Activated naive CD4-positive, alpha-beta T cell (primary cell): ENCODE data around the gene PADI2.

ENCODE experiments used
- DNase-seq, 4 experiments: peaks; one replicate each; lab custom pipeline; 2025; lab: John Stamatoyannopoulos, UW

Gene PADI2

DNA sequence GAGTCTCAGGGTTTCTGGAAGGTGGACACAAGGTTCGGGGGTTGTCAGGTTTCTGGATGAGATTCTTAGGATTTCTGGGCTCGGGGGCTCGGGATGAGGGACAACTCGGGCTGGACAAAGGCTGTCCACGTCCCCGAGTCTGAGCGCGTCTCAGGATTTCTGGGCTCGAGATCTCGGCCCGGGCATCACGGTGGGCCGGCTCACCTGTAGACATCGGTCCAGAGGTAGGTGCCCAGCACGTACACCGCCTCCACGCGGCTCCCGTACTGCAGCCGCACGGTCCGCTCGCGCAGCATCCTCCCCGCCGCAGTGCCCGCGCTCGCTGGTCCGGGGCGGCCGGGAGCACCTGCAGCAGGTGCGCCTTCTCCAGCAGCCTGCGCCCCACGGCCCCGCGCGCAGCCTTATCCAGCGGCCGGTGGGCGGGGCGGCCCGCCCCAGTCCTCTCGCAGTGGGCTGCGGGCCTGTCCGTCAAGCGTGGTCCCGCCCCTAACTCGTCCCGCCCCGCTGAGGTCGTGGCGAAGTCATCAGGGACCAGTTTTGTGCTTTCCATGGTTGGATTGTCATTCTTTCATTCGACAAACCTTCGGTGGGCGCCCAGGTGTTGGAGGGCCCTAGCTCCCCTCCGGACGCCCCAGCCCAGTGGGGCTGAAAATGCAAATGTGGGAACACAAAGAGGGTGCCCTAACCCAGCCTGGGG is at the start of gene PADI2:
Gene PADI2 (minus strand): TSS at position 376 of the 697 bp plus-strand sequence. CDS start 80 bp downstream, at position 296.
- DNase-seq: peak; percentile 4 to 35 (median 8)

DNA sequence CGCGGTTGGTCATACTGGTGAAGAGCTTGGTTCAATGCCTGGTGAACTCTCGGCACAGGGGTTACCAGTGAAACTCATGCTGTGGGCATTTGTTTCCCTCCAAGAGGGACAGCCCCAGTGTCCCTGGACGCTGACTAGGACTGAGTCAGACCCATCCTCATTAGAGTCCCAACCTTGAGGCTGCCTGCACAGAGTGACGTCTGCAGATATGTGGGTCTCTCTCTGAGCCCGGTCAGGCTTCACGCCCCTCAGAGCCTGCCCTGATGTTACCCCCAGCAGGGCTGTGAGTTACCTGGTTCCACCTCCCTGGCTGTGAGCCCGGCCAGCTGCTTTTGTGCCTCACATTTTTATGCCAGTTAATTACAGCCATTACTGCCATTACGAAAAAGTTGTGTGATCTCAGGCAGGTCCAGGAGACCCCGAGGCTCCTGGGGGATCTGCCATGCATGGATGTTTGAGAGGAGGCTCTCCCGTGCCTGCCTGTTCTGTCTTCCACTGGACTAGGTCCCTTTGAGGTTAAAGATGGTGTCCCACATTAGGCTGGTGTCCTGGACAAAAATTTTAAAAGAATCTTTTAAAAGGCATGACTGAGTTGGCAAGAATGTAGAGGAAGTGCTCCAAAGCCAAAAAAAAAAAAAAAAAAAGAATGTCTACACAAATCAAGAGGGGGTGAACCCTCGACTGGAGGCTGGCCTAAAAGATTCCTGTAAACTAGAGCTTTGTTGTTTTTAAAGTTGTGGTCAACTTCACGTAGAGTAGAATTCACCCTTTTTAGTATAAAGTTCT is 49.0 kb upstream of the PADI2 start:
- no peak for DNase-seq

DNA sequence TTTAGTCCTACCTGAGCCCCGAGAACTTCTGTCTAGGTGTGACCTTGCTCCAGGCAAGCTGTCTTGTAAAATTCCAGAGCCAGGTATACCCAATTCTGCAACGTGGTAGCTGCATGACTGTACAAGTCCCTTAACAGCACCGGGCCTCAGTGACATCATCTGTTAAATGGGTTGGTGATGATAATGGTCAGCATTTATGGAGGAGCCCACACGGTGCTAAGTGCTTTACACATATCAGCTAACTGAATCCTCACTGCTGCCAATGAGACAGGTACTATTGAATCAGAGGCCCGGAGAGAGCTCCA is 48.5 kb upstream of the PADI2 start:
- no peak for DNase-seq

DNA sequence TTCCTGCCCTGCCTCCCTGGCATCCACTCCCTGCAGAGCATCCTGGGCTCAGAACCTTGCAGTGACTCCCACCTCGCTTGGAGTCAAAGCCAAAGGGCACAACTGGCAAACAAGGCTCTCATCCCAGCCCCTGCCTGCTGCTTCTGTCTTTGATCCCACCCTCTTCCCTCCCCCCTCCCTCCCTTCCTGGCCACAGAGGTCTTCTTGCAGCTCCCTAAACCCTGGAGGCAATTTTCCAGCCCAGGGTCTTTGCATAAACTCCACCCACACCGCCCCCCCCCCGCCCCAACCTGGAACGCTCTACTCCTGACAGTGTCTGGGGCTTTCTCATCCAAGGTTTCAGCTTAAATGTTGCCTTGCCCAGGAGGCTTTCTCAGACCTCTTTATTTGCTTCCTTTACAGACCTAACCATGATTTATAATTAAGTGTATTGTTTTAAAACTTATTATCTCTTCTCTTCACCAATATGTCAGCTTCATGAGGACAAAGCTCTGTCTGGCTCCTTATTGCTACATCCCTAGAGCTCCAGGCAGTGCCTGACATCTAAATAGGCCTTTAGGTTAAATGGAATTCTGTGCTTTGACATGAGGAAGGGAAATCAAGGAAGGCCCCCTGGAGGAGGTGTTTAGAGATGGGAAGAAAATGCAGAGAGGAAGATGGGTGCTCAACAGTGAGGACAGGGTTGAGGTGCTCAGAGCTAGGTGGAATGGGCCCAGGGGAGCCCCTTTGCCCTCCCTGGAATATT is 48.0 kb upstream of the PADI2 start:
- no peak for DNase-seq

DNA sequence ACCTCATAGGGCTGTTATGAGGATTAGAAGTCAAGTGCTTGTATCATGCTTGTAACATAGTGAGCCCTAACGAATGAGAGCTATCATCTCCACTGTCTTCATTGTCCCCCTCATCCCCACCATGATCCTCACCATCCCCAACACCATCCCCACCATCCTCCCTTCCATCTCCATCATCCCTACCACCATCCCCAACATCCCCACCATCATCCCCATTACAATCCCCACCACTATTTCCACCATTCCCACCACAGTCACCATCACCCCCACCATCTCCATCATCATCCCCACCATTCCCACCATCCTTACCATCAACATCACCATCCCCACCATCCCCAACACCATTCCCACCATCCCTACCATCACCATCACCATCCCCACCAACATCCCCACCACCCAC is 46.6 kb upstream of the PADI2 start:
- DNase-seq: no peak

DNA sequence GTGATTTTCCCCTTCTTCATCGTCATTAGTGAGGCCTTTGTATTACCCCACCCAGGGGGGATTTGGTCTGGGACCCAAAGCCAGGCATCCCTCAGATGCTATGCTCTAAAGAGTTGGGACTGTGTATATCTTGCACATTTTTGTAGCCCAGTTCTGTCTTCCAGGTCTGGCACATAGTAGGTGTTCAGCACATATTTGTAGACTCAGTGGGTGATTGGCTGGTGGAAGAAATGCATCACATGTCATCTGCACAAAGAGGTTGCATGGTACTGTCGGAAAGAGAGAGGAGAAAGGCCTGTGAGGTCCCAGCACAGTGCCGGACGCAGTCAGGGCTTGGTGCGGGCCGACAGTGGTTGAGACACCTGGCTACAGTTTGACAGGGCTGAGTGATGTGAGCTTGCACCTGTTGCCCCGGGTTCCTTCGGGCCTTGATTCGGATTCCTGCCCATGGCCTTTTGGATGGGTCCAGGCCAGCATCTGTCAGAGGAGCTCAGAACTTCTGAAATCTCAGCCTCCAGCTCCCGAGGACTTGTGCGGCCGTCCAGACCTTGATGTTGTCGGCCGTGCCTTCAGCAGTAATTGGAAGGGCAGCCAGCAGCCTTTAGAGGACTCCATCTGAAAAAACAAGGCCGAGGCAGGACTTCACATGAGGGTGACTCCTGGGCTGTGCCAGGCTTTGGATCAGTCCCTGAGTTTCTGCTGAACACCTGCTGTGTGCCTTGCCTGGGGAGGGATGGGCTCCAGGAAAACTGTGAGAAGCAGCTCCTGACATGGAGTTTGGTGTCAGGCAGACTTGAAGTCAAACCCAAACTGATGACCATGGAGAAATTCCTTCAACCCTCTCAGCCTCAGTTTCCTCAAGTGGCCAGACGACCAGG is 44.8 kb upstream of the PADI2 start:
- no peak for DNase-seq

DNA sequence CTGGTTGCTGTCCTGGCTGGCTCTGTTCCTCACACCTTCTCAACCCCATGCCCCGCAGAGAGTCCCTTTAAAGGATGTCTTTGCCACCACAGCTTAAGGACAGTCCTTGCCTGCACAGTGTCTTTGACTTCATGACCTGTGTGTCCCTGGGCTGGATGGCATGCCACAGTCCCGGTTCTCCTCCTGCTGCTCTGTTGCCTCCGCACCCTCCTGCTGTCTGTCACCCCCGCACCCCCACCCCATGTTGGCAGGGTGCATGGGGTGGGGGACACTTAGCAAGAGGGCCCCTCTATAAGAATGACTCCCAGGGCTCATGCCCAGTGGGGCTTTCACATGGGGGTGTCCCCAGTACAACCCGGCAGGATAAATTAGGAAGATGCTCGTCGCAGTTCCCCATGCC is 44.1 kb upstream of the PADI2 start:
- no peak for DNase-seq

DNA sequence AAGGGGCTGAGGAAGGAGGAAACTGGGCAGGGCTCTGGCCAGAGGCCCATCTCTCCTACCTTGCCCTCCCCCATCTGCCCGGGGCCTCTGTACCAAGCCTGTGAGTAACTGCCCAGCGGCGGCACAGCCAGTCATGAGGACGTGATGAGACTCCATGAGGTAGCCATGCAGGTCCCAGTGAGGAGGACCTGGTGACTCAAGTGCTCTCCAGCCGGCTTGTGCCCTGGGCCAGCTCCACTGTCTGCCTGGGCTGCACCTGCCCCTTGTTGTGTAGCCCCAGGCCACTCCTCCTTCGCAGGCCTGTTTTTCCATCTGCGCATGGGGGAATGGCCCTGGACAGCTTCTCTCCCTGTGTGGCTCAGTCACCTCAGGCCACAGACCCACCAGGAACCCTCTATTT is 43.7 kb upstream of the PADI2 start:
- no peak for DNase-seq

DNA sequence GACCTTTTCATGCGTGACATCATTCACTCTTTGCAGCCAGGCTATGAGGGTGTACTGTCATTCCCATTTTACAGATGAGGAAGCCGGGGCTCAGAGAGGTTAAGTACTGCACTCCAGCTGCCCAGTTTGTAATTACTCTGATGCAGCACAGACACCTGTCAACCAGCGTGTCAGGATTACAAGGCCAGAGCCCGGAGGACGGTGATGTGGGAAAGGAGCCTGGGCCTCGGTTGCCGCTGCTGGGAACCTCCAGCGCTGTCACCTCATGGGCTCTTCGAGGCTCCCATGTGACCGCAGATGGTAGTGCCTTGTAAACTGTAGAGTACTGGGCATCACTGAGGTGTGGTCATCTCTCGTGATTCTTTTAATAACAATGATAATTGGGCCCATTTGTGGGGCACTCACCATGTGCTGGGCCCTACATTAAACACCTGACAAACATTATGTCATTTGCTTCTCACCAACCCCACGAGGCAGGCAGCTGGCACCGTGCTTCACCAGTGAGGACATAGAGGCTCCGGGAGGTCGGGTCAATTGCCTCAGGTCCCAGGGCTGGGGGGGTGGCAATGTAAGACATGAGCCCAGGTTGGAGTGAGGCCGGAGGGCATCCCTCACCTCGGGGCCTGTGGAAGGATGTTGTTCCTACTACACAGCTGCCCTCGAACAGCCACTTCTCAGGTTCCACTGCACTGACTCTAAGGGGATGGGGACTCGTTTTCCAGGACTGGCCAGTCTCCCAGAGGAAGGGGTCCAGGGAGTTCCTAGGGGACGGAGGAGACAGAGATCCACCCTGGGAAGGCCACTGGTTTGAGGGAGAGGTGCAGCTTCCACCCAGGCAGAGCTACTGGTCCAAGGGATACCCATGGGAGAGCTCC is 42.9 kb upstream of the PADI2 start:
- DNase-seq: no peak

DNA sequence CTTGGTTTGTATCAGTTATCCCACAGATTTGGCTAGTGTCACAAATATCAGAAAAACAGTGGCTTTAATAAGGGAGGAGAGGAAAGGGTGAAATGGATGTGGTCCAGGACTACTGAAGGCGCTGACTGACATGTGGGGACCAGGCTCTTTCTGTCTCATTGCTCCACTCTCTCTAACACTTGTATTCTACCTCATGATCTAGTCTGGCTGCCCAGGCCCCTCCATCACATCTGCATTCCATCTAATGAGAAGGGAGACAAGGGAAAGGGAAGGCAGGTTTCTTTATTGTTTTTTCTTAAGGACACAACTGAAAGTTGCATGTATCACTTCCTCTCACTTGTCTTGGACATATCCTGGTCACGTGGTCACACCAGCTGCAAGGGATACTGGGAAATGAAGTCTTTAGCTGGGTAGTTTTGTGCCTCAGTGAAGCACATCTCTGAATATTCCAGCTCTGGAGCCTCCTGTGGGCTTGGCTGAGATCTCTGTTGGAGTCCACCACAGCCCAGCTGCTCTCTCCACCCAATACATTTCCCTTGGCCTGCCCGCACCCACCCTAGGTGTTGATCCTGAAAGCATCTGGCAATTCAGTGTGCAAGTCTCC is 42.0 kb upstream of the PADI2 start:
- DNase-seq: no peak

DNA sequence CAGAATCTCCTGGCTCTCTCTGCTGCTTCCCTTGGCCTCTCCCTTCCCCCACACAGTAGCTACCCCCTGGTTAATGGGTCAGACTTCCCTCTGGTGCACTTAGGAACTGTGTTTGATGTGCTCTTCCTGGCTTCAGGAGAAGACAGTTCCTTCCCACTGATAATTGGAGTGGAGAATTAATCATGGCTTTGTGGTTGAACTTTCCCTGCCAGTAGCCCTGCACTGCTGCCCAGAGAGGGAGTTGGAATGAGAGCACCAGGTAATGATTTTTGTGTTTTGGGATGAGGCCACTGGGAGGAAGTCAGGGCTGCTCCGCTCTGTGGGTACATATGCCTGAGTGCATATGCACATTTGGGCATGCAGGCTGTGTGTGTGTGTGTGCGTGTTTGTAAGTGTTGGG is 39.7 kb upstream of the PADI2 start:
- no peak for DNase-seq

DNA sequence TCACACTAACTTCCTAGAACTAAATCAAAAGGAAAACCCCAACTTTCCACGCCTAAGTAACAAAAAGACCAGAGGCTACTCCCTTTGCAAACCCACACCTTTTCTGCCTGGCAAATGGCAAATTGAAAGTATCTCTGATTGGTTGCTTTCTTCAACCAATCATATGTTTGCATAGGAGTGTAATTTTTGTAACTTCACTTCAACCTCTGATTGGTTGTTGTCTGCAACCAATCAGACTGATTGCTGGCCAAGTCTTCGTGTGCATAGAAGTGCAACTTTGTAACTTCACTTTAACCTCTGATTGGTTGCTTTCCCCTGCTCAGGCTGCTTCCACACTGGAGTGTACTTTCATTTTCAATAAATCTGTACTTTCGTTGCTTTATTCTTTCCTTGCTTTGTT is 36.9 kb upstream of the PADI2 start:
- no peak for DNase-seq

DNA sequence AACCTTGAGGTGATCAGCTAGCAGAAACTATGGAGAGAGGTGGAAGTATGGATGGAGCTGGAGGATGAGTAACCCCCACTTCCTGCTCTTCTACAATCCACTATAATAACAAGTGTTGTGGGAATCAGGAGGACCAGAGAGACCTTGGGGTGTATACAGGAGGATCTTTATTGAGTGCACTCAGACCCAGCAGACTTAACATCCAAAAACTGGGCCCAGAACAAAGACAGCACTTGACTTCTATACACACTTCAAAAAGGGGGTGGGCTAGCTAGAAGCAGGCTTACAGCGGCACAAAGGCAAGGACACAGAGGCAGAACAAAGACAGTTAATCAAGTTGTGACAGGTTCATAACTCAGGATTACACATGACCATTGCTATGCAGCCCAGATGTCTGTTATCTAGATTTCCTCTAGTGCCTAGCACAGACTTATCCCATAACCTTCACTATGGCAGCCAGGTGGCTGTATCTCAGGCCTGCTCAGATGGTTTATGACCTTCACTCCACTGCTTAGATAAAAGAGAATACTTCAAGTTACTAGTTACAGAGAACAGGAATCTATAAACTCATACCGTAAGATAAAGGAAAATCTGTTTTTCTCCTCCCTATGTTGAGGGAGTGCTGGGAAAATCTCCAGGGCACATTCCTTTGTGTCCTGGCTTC is 36.1 kb upstream of the PADI2 start:
- DNase-seq: no peak

DNA sequence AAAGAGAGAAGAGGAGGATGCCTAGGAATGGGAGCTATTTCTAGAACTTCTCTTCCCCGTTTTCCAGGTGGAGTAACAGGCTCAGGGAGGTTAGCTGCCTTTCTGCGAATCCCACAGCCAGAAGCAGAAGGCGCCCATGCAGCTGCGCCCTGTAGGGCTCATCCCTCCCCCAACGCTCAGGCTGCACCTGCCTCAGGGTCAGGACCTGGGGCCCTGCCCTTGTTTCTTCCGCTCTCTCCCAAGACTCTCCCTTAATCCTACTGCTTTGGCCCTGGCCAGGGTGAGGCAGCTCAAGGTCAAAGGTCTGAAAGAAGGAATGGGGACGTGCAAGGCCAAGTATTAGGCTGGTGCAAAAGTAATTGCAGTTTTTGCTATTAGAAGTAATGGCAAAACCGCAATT is 30.5 kb upstream of the PADI2 start:
- DNase-seq: no peak

DNA sequence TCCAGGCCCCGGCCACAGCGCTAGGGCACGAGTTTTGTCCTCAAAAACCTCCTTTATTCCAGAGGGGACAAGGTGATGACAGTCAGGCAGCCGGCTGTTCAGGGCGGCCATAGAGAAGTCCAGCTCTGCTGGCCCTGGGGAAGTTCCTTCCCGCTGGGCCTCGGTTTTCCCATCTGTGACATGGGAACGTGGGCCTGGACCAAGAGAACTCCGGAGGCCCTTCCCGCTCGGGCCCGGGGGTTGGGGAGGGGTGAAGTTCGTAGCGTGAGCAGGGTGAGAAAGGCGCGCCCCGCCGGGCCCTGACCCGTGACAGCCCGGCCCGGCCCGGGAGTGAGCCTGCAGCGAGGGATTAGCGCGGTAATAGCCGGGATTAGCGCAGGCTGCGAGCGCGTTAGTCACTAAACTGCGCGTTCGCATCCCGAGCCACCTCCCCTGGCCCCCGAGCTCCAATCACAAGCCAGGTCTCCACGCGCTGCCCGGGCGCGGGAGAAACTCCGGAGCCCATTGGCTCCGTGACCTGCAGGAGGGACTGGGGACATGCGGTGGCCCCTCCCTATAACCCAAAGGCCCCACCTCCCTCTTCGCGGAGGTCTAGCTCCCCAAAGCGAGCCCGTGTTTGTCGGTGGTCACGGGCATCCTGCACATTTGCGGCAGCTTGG is 29.8 kb upstream of the PADI2 start:
- no peak for DNase-seq

DNA sequence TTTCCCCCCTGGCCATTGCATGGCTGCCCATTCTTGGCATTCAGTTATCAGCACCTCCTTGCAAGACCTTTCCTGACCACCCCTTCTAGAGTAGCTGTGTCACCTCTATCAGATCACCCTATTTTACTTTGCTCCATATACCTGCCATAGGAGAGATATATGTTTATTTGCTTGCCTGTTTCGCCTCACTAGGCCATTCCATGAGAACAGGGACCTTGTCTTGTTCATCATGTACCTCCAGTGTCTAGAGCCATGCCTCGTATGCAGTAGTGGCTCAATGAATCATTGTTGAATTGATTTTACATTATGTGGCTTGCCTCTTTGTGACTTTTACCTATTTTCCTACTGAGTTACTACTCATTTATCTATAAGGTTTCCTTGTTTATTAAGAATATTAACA is 26.4 kb upstream of the PADI2 start:
- no peak for DNase-seq

DNA sequence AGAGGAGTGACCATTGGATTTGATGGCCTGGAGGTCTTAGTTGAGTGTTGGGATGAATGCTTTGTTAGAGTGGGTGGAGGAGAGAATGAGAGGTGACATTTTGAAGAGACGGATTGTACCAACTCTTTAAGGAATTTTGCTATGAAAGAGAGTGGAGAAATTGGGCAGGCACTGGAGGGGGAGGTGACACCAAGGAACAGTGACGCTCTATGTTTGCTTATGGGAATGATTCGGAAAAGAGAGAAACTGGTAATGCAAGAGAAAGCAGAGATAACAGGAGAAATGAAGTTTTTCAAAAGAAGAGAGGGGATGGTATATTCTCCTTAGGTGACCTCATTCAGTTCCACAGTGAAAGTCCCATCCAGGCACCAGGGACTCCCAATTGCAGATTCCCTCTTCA is 24.5 kb upstream of the PADI2 start:
- DNase-seq: no peak

DNA sequence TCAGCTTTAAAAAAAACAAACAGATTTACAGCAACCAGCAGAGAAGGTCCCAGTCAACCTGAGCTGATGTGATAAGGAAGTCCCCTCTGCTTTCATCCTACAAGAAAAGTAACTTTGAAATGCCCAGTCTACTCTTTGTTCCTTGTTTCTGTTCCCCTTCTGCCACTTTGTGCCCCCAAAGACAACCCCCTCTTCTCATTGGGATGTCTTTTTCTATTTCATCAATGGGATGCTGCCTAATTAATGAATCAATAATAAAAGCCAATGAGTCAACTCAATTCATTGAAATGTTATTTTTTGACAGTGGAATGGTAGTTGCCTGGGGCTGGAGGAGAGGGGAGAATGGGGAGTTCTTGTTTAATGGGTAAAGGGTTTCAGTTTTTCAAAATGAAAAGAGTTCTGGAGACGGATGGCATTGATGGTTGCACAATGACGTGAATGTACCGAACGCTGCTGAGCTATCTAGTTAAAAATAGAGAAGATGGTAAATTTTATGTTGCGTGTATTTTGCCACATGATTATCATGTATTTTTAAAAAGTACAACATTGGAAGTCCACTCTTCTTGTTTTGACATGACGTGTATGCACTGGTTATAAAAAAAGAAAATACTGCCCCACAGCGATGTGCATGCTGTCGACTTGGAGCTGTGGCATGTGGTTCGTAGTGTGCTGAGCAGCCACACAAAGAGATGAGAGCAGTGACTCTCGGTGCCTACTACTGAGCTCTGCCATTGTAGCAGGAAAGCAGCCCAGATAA is 22.4 kb upstream of the PADI2 start:
- DNase-seq: no peak

DNA sequence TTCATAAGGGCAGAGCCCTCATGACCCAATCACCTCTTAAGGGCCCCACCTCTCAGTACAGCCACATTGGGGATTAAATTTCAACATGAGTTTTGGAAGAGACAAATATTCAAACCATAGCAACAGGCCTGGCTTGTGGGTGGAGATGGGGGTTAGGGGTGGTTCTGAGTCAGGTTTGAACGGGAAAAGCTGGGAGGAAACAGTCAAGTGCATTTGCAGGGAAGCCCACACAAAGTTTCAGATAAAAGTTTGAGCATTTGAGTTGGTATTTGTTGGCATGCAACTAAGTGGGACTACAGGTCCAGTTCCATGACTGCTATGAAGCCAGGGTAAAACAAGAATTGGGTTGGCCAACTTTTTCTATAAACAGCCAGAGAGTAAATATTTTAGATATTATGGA is 21.0 kb upstream of the PADI2 start:
- no peak for DNase-seq
